K562 (cell line): Measurements from ENCODE around the gene TMEM131L. TPM values are rescaled to one million over a fixed set of nuclear protein-coding genes. Genes with fewer than 3 reads are reported as not detected.

Experiments used
- ARHGAP35 ChIP-seq: fragments of 450-650 bp; IDR thresholded peaks from 2 replicates; pipeline ENCODE4 v1.6.1; 2018; ENCODE audit not compliant: partially characterized antibody
- ARID1B ChIP-seq: fragments of 450-650 bp; IDR thresholded peaks from 2 replicates; pipeline ENCODE4 v1.6.1; 2016; ENCODE audit warnings: antibody characterized with exemption, mild to moderate bottlenecking, inconsistent platforms
- EZH2 ChIP-seq: IDR thresholded peaks from 2 replicates; pipeline ENCODE4 v1.6.1; 2012; ENCODE audit warnings: low read depth, mild to moderate bottlenecking, inconsistent platforms, low read length, borderline replicate concordance
- MXI1 ChIP-seq: IDR thresholded peaks from 2 replicates; pipeline ENCODE4 v1.6.1; 2011; ENCODE audit warnings: low read depth, mild to moderate bottlenecking, improper control_type of control experiment, low read length
- NCOA2 ChIP-seq, 2 experiments: fragments of 450-650 bp; IDR thresholded peaks; 2 replicates each; pipeline ENCODE4 v1.6.1; 2018; ENCODE audit warnings: mild to moderate bottlenecking in 2 of 2, moderate library complexity in 1 of 2; ENCODE audit not compliant: partially characterized antibody in 2 of 2
- POLR2A ChIP-seq: fragments of 450-650 bp; conservative IDR thresholded peaks from 2 replicates; pipeline ENCODE4 v1.6.1; 2016
- POU5F1 ChIP-seq: fragments of 150-350 bp; IDR thresholded peaks from 2 replicates; pipeline ENCODE4 v1.6.1; 2014; ENCODE audit warnings: borderline replicate concordance, low read length, low read depth, mild to moderate bottlenecking; ENCODE audit not compliant: partially characterized antibody
- PYGO2 ChIP-seq: fragments of 450-650 bp; IDR thresholded peaks from 2 replicates; pipeline ENCODE4 v1.6.1; 2016; ENCODE audit warnings: mild to moderate bottlenecking, missing genetic modification characterization, moderate library complexity, missing compliant biosample characterization
- RBFOX2 ChIP-seq: fragments of 200-400 bp; formaldehyde crosslinking; IDR thresholded peaks from 2 replicates; pipeline ENCODE4 v1.6.1; 2017; ENCODE audit warnings: low read depth, mild to moderate bottlenecking, low read length, moderate library complexity
- TEAD4 ChIP-seq, 2 experiments: sonication (generic) in 1 of 2; formaldehyde crosslinking in 1 of 2; IDR thresholded peaks; 2 replicates each; pipeline versions ENCODE4 v1.6.1 to v1.8.0; 2012 to 2022; ENCODE audit warnings: borderline replicate concordance in 1 of 2, inconsistent platforms in 1 of 2, low read length in 1 of 2, mild to moderate bottlenecking in 1 of 2, missing genetic modification reagents in 1 of 2
- ZBTB40 ChIP-seq, 2 experiments: fragments of 450-650 bp in 1 of 2; sonication (generic) in 1 of 2; formaldehyde crosslinking in 1 of 2; IDR thresholded peaks; 2 replicates each; pipeline versions ENCODE4 v1.7.1 to v1.9.0; 2016 to 2022; ENCODE audit warnings: inconsistent platforms in 1 of 2, mild to moderate bottlenecking in 1 of 2, missing genetic modification reagents in 1 of 2
- ZNF263 ChIP-seq: sonication (generic); formaldehyde crosslinking; IDR thresholded peaks from 2 replicates; pipeline ENCODE4 v1.8.0; 2022; ENCODE audit warnings: mild to moderate bottlenecking, missing genetic modification reagents, borderline replicate concordance
- ZNF3 ChIP-seq: fragments of 250-450 bp; sonication (Bioruptor Pico); IDR thresholded peaks from 2 replicates; pipeline ENCODE4 v1.5.0; 2021; ENCODE audit warnings: mild to moderate bottlenecking, moderate library complexity
- polyA plus RNA-seq, 8 experiments: library from polyadenylated mRNA; depleted of rRNA in 4 of 8; stranded (reverse) in 5 of 8; unstranded in 3 of 8; fragments of >200 nt; fragmentation: Nextera tagmentation in 2 of 8; fragmentation: Illumina TruSeq in 1 of 8; extraction: Ambion mirVana in 2 of 8; extraction: Trizol in 1 of 8; gene quantifications; 2 replicates each; pipeline versions ENCODE4 v1.2.1 to v1.2.3, GENCODE V29; 2011 to 2014; ENCODE audit warnings: inconsistent platforms in 1 of 8, missing spikeins in 1 of 8
- total RNA-seq, 7 experiments: library from RNA; depleted of rRNA in 6 of 7; stranded (reverse); fragments of >200 nt in 6 of 7; fragmentation: Illumina TruSeq in 2 of 7; extraction: Trizol in 2 of 7; gene quantifications; 2 replicates each; pipeline versions ENCODE4 v1.2.1 to v1.2.3, GENCODE V29; 2011 to 2021; ENCODE audit warnings: low replicate concordance in 1 of 7
- TF ChIP-seq, protein P1 (sequence below): IDR thresholded peaks from 2 replicates; pipeline ENCODE4 v1.6.1; 2012; ENCODE audit warnings: low read depth, low read length, improper control_type of control experiment, borderline replicate concordance

Gene TMEM131L
- total and polyA plus RNA-seq, 9 of the 15 experiments (the other 6 are each of a cell fraction or from before 2014, with no cell fraction given), result 1.2 to 20.8 (median 12.9) TPM

DNA sequence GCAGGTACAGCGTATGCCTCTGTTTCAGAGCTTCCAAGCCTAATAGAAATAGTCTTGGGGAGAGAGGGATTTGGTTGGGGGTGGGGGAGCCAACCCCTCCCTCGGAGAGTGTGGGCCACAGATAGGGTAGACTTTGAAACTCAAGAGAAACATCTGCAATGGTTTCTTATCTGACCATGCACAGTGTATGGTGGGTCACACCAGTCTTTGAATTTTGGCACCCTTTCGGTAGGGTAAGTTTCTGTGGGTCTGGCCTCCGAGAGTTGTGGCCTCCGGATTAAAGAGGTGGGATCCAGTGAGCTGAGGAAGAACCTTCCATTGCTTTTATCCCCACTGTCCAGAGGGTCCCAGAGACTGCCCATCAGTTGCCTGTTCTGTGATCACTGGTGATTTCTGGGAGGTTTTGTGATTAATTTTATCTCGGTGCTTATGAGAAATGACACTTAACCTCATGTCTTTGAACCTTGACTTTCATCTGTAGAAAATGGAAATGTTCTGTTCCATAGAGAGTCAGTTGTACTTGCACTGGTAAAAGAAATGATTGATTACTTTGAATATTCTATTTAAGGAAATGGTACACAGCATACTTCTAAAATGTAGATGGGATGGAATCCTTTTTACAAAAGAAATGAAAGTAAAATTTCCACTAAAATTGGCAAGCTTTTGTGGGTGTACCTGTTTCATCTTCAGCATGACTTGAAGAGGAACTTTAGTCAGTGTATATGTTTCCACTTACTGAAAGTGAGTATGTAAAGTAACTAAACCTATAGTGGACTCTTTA is 62.7 kb downstream of the TMEM131L start (continued):
- no peak for TF ChIP-seq ZBTB40 (IDR thresholded peaks at IDR 0.05)
- TF ChIP-seq ZBTB40 (CRISPR knock-in tag; IDR thresholded peaks at IDR 0.05), result no peak
- TF ChIP-seq PYGO2 (tag), result no peak
- TF ChIP-seq ARID1B, result peak; percentile 96
- TF ChIP-seq MXI1, result no peak
- no peak for TF ChIP-seq ZNF3 (CRISPR knock-in tag)
- TF ChIP-seq EZH2, result no peak
- peak; percentile 97 for TF ChIP-seq TEAD4 (IDR thresholded peaks at IDR 0.05; ENCODE audit: low read length)
- no peak for TF ChIP-seq TEAD4 (CRISPR knock-in tag; IDR thresholded peaks at IDR 0.05; ENCODE audit: borderline replicate concordance)
- TF ChIP-seq NCOA2 (IDR thresholded peaks at IDR 0.05; ENCODE audit: partially characterized antibody in 2 of 2), result no peak
- TF ChIP-seq RBFOX2, result no peak
- no peak for TF ChIP-seq POU5F1
- TF ChIP-seq ZNF263 (CRISPR knock-in tag), result no peak
- no peak for TF ChIP-seq POLR2A
- TF ChIP-seq ARHGAP35, result no peak
- TF ChIP-seq, protein P1, sequence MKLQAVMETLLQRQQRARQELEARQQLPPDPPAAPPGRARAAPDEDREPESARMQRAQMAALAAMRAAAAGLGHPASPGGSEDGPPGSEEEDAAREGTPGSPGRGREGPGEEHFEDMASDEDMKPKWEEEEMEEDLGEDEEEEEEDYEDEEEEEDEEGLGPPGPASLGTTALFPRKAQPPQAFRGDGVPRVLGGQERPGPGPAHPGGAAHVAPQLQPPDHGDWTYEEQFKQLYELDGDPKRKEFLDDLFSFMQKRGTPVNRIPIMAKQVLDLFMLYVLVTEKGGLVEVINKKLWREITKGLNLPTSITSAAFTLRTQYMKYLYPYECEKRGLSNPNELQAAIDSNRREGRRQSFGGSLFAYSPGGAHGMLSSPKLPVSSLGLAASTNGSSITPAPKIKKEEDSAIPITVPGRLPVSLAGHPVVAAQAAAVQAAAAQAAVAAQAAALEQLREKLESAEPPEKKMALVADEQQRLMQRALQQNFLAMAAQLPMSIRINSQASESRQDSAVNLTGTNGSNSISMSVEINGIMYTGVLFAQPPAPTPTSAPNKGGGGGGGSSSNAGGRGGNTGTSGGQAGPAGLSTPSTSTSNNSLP, result no peak
